ENCODE data around the gene PPP2R1B.

DNA sequence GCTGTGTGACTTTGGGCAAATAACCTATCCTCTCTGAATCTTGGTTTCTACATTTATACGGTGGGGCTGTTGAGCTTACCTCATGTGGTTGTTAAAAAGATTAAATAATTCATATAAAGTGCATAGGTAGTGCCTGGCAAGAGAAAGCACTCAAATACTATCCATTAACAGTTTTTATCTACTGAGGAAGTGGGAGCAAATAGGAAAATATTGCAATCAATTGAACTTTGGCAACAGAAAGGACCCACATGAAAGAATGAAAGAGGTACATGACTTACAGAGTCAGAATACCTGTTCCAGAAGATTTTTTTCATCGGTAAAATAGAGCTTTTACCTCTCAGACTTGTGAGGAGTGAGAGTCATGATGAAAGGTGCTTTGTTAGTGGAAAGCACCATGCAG, 6.3 kb upstream of the PPP2R1B start:
- TF ChIP-seq, protein P1, sequence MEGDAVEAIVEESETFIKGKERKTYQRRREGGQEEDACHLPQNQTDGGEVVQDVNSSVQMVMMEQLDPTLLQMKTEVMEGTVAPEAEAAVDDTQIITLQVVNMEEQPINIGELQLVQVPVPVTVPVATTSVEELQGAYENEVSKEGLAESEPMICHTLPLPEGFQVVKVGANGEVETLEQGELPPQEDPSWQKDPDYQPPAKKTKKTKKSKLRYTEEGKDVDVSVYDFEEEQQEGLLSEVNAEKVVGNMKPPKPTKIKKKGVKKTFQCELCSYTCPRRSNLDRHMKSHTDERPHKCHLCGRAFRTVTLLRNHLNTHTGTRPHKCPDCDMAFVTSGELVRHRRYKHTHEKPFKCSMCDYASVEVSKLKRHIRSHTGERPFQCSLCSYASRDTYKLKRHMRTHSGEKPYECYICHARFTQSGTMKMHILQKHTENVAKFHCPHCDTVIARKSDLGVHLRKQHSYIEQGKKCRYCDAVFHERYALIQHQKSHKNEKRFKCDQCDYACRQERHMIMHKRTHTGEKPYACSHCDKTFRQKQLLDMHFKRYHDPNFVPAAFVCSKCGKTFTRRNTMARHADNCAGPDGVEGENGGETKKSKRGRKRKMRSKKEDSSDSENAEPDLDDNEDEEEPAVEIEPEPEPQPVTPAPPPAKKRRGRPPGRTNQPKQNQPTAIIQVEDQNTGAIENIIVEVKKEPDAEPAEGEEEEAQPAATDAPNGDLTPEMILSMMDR (IDR thresholded peaks at IDR 0.05; ENCODE audit: insufficient read depth, low read depth, low read length), result no peak
- no peak for TF ChIP-seq EZH2 (IDR thresholded peaks at IDR 0.05; ENCODE audit: insufficient read depth, low read length)

Measured in astrocyte (in vitro differentiated cells and primary cell).